Measurements from ENCODE around the gene CDKAL1.

Gene CDKAL1

DNA sequence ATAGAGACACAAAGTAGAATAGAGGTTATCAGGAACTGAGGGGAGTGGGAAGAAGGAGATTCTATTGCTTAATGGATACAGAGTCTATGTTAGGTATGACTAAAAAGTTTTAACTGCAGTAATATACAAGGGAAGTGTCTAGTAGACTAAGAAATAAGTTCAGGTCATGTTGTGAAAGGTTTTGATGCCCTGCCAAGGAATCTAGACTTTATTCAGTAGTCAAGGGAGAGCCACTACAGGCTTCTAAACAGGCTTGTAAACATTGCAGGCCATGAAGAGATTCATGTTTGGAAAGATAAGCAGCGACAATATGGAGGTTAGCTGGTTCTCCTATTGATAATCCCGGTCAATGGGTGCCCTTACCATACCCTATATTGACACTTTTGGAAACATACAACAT is 706.5 kb downstream of the CDKAL1 start:
- Histone ChIP-seq H2AFZ (ENCODE audit: low read length) (no peak overlapping the region), H3K4me3 (ENCODE audit: low read length, poor library complexity, severe bottlenecking) (no peak overlapping the region), H4K20me1 (ENCODE audit: insufficient read depth, low read length, poor library complexity, severe bottlenecking) (no peaks in the 10 kb centered on the region), H3K9ac (ENCODE audit: low read depth, low read length, poor library complexity, severe bottlenecking) (no peak overlapping the region), H3K4me2 (ENCODE audit: low read depth, low read length, poor library complexity, severe bottlenecking) (no peak overlapping the region), H3K79me2 (ENCODE audit: insufficient read depth, low read length) (no peaks in the 10 kb centered on the region), H3K9me3 (ENCODE audit: insufficient read depth, low read depth, low read length) (peaks cover 17% of the 10 kb centered on the region), H3K27me3 (ENCODE audit: insufficient read depth, low read length, poor library complexity, severe bottlenecking) (no peaks in the 10 kb centered on the region), H3K4me1 (ENCODE audit: insufficient read depth, low read length, poor library complexity, severe bottlenecking) (peaks cover 5% of the 10 kb centered on the region), H3K9me2 (replicated peaks; ENCODE audit: low read depth, low read length) (no peaks in the 10 kb centered on the region), H3K36me3 (ENCODE audit: insufficient read depth, low read length) (no peaks in the 10 kb centered on the region), H3F3A (ENCODE audit: low read depth) (no peaks in the 10 kb centered on the region; the same call in 1 of the 2 replicates)
- TF ChIP-seq, protein P1, sequence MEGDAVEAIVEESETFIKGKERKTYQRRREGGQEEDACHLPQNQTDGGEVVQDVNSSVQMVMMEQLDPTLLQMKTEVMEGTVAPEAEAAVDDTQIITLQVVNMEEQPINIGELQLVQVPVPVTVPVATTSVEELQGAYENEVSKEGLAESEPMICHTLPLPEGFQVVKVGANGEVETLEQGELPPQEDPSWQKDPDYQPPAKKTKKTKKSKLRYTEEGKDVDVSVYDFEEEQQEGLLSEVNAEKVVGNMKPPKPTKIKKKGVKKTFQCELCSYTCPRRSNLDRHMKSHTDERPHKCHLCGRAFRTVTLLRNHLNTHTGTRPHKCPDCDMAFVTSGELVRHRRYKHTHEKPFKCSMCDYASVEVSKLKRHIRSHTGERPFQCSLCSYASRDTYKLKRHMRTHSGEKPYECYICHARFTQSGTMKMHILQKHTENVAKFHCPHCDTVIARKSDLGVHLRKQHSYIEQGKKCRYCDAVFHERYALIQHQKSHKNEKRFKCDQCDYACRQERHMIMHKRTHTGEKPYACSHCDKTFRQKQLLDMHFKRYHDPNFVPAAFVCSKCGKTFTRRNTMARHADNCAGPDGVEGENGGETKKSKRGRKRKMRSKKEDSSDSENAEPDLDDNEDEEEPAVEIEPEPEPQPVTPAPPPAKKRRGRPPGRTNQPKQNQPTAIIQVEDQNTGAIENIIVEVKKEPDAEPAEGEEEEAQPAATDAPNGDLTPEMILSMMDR (conservative IDR thresholded peaks at IDR 0.05; ENCODE audit: low read length): no peak
- no peak for TF ChIP-seq EZH2phosphoT487 (IDR thresholded peaks at IDR 0.05; ENCODE audit: borderline replicate concordance)

DNA sequence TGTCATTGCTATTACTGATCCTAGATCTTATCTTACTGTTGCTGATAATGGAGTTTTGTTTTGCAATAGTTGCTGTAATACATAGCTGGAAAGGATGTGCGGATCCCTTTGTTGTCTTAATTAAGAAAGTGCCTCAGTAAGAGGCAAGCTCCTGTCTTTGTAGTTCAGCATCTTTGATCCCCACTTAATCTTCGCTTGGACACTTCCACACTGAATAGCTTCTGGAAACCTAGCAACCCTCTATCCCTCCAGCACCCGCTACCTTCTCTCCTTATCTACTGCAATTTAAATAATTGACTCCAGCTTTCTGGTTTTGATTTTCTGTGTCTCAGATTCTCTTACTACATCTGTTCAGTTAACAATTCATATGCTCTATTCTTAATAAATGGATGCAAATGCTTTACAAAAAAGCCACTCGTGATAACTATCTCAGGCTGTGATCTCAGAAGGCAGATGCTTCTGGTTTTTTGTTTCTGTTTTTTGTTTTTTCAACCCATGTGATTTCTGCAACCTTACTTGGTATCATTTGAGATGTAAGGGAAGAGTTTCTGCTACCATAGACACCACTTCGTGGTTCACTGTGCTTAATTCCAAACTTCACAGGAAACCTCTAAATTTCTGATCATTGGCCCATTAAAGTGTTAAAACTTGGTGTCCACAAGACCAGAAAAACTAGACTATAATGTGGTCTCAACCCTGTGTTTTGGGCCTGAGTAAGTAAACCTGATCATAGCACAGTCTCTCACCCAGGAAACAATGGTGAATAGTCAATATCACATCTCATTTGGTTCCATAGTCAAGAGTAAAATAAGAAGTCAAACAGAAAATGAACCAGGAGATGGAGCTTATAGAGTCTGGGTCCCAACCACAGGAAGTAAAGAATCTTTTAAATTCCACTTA is 707.2 kb downstream of the CDKAL1 start:
- Histone ChIP-seq H3K4me1 (ENCODE audit: insufficient read depth, low read length, poor library complexity, severe bottlenecking) (peaks cover 5% of the 10 kb centered on the region), H4K20me1 (ENCODE audit: insufficient read depth, low read length, poor library complexity, severe bottlenecking) (no peaks in the 10 kb centered on the region), H3K4me3 (ENCODE audit: low read length, poor library complexity, severe bottlenecking) (no peak overlapping the region), H3K9me2 (replicated peaks; ENCODE audit: low read depth, low read length) (no peaks in the 10 kb centered on the region), H3K27me3 (ENCODE audit: insufficient read depth, low read length, poor library complexity, severe bottlenecking) (no peaks in the 10 kb centered on the region), H3F3A (ENCODE audit: low read depth) (no peaks in the 10 kb centered on the region; the same call in 1 of the 2 replicates), H3K9me3 (ENCODE audit: insufficient read depth, low read depth, low read length) (peaks cover 17% of the 10 kb centered on the region), H3K4me2 (ENCODE audit: low read depth, low read length, poor library complexity, severe bottlenecking) (no peak overlapping the region), H2AFZ (ENCODE audit: low read length) (no peak overlapping the region), H3K79me2 (ENCODE audit: insufficient read depth, low read length) (no peaks in the 10 kb centered on the region), H3K36me3 (ENCODE audit: insufficient read depth, low read length) (no peaks in the 10 kb centered on the region), H3K9ac (ENCODE audit: low read depth, low read length, poor library complexity, severe bottlenecking) (no peak overlapping the region)
- TF ChIP-seq EZH2phosphoT487 (IDR thresholded peaks at IDR 0.05; ENCODE audit: borderline replicate concordance): no peak

DNA sequence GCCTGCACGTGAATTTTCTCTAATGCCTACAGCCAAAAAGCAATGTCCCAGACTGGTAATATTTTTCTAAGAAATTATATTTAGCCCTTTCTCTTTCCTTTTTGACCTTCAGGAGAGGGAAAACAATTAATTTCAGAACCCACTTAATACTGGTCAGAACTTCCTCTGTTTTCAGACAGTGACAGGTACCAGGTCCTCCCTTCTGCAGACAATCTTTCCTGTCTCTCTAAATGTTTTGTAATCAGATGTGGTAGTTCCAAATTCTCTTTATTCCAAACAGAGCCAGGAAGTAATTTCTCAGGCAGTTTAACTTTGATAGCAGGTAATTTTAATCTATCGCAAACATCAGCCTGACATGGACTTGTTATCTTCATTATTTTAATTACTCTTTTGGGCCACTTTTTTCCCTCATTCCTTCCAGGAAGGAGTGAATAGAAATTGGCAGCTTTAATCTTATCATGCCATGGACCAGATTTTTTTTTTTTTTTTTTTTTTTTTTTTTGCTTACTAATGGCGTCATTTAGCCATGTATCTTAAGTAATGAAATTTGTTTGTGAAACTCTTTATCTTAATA is 710.7 kb downstream of the CDKAL1 start:
- Histone ChIP-seq H3K4me2 (ENCODE audit: low read depth, low read length, poor library complexity, severe bottlenecking) (no peak overlapping the region), H2AFZ (ENCODE audit: low read length) (no peak overlapping the region), H3K27me3 (ENCODE audit: insufficient read depth, low read length, poor library complexity, severe bottlenecking) (no peaks in the 10 kb centered on the region), H3K4me3 (ENCODE audit: low read length, poor library complexity, severe bottlenecking) (no peak overlapping the region), H3K79me2 (ENCODE audit: insufficient read depth, low read length) (no peaks in the 10 kb centered on the region), H4K20me1 (ENCODE audit: insufficient read depth, low read length, poor library complexity, severe bottlenecking) (no peaks in the 10 kb centered on the region), H3K9ac (ENCODE audit: low read depth, low read length, poor library complexity, severe bottlenecking) (no peak overlapping the region), H3K4me1 (ENCODE audit: insufficient read depth, low read length, poor library complexity, severe bottlenecking) (peaks cover 10% of the 10 kb centered on the region), H3F3A (ENCODE audit: low read depth) (no peaks in the 10 kb centered on the region), H3K36me3 (ENCODE audit: insufficient read depth, low read length) (no peaks in the 10 kb centered on the region), H3K9me3 (ENCODE audit: insufficient read depth, low read depth, low read length) (no peaks in the 10 kb centered on the region), H3K9me2 (replicated peaks; ENCODE audit: low read depth, low read length) (no peaks in the 10 kb centered on the region)
- TF ChIP-seq, protein P1 (conservative IDR thresholded peaks at IDR 0.05; ENCODE audit: low read length): no peak
- no peak for TF ChIP-seq EZH2phosphoT487 (IDR thresholded peaks at IDR 0.05; ENCODE audit: borderline replicate concordance)
